Suprapubic skin (tissue), 4 donors: Measurements from ENCODE around the gene CNOT6L. TPM values are rescaled to one million over a fixed set of nuclear protein-coding genes. Genes with fewer than 3 reads are reported as not detected.

Experiments
- DNase-seq, 2 donors: peaks; one replicate each; pipeline ENCODE4 v3.0.0-alpha.2; 2019; ENCODE audit warnings: low spot score in 2 of 2
- H3K27ac ChIP-seq: fragments of 200-600 bp; sonication (generic); one replicate; pipeline ENCODE4 v1.5.1; 2019
- H3K27me3 ChIP-seq: fragments of 200-600 bp; sonication (generic); one replicate; pipeline ENCODE4 v1.5.1; 2019
- H3K36me3 ChIP-seq: fragments of 200-600 bp; sonication (generic); one replicate; pipeline ENCODE4 v1.5.1; 2019
- H3K4me1 ChIP-seq: fragments of 200-600 bp; sonication (generic); one replicate; pipeline ENCODE4 v1.5.1; 2019
- H3K4me3 ChIP-seq: fragments of 200-600 bp; sonication (generic); one replicate; pipeline ENCODE4 v1.5.1; 2019; ENCODE audit warnings: mild to moderate bottlenecking
- H3K9me3 ChIP-seq: fragments of 200-600 bp; sonication (generic); one replicate; pipeline ENCODE4 v1.5.1; 2019
- CTCF ChIP-seq, 2 donors: fragments of 200-600 bp in 1 of 2; fragments of 450-650 bp in 1 of 2; sonication (generic) in 1 of 2; IDR thresholded peaks; one replicate each; pipeline ENCODE4 v1.5.1; 2016 to 2019; ENCODE audit warnings: antibody characterized with exemption in 2 of 2, mild to moderate bottlenecking in 1 of 2, moderate library complexity in 1 of 2
- EP300 ChIP-seq: sonication (generic); formaldehyde crosslinking; IDR thresholded peaks from one replicate; pipeline ENCODE4 v1.6.1; 2017; ENCODE audit warnings: antibody characterized with exemption
- POLR2A ChIP-seq, 2 donors: fragments of 450-650 bp; IDR thresholded peaks; one replicate each; pipeline ENCODE4 v1.6.1; 2017; ENCODE audit warnings: antibody characterized with exemption in 2 of 2, mild to moderate bottlenecking in 2 of 2, moderate library complexity in 2 of 2
- POLR2AphosphoS5 ChIP-seq, 3 donors: sonication (generic); formaldehyde crosslinking; IDR thresholded peaks; one replicate each; pipeline ENCODE4 v1.6.1; 2017; ENCODE audit warnings: antibody characterized with exemption in 3 of 3
- WGBS: methylation state at CpG from one replicate; pipeline ENCODE4 v1.1.5; 2018; 5-methylcytosine and 5-hydroxymethylcytosine counted together
- total RNA-seq, 4 donors: library from RNA; depleted of rRNA; stranded (reverse); fragments of >200 nt; gene quantifications; one replicate each; pipeline ENCODE4 v1.1.0, GENCODE V29; 2016

CNOT6L gene
- total RNA-seq, 4 donors from 2014 or later: 21.3 to 45.8 (median 39.6) TPM

GRCh38 chr4:77710059-77710458 lies 109.1 kb downstream of the CNOT6L start:
- TF ChIP-seq POLR2AphosphoS5 (IDR thresholded peaks at IDR 0.05) (no peak), CTCF (IDR thresholded peaks at IDR 0.05) (no peak), POLR2A (IDR thresholded peaks at IDR 0.05) (no peak), EP300 (no peak)

GRCh38 chr4:77706717-77707116 lies 112.5 kb downstream of the CNOT6L start:
- 58% methylated on average over 4 of the region's 4 CpGs for WGBS
- H3K4me1 ChIP-seq: no peaks in the 10 kb centered on the region
- TF ChIP-seq POLR2A (IDR thresholded peaks at IDR 0.05) (no peak), EP300 (no peak), CTCF (IDR thresholded peaks at IDR 0.05) (no peak), POLR2AphosphoS5 (IDR thresholded peaks at IDR 0.05) (no peak)
- H3K4me3 ChIP-seq: no peak overlapping the region
- DNase-seq: no peak
- no peak overlapping the region for H3K27ac ChIP-seq
- H3K27me3 ChIP-seq: no peaks in the 10 kb centered on the region
- no peaks in the 10 kb centered on the region for H3K9me3 ChIP-seq
- no peaks in the 10 kb centered on the region for H3K36me3 ChIP-seq

More at GRCh38 chr4:77710059-77710458, 109.1 kb downstream of the CNOT6L start:
- 95% methylated on average over 1 of the region's 1 CpG for WGBS
- H3K27me3 ChIP-seq: no peaks in the 10 kb centered on the region
- no peaks in the 10 kb centered on the region for H3K36me3 ChIP-seq
- no peak overlapping the region for H3K27ac ChIP-seq
- H3K4me1 ChIP-seq: no peaks in the 10 kb centered on the region
- no peak overlapping the region for H3K4me3 ChIP-seq
- no peaks in the 10 kb centered on the region for H3K9me3 ChIP-seq
- no peak for DNase-seq

DNA sequence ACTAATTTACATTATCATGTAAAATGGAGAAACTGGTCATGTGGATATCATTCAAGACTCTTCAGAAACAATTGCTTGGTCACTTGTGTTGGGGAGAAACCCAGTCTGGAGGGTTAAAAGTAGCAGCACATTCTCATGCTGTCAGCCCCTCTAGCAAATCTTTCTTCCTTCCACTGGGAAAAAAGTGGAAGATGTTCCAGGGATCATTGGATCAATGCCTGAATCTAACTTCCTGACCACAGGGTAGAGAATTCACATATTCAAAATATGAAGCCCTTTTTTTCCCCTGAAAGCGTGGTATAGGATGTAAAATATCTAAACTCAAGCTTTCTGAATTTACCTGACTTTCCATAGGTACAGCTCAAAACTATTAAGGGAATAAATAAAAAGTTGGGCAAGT lies 115.5 kb downstream of the CNOT6L start:
- DNase-seq: no peak
- no peak overlapping the region for H3K27ac ChIP-seq
- H3K4me3 ChIP-seq: no peak overlapping the region
- TF ChIP-seq POLR2A (IDR thresholded peaks at IDR 0.05): no peak
- no peak for TF ChIP-seq POLR2AphosphoS5 (IDR thresholded peaks at IDR 0.05)
- TF ChIP-seq EP300: no peak
- no peak for TF ChIP-seq CTCF (IDR thresholded peaks at IDR 0.05)
- no peaks in the 10 kb centered on the region for H3K27me3 ChIP-seq
- WGBS: 69% methylated on average over 1 of the region's 1 CpG
- no peaks in the 10 kb centered on the region for H3K36me3 ChIP-seq
- H3K9me3 ChIP-seq: no peaks in the 10 kb centered on the region
- H3K4me1 ChIP-seq: no peaks in the 10 kb centered on the region

GRCh38 chr4:77701121-77701520 lies 118.0 kb downstream of the CNOT6L start:
- WGBS: 78% methylated on average over 2 of the region's 2 CpGs
- H3K4me3 ChIP-seq: no peak overlapping the region

DNA sequence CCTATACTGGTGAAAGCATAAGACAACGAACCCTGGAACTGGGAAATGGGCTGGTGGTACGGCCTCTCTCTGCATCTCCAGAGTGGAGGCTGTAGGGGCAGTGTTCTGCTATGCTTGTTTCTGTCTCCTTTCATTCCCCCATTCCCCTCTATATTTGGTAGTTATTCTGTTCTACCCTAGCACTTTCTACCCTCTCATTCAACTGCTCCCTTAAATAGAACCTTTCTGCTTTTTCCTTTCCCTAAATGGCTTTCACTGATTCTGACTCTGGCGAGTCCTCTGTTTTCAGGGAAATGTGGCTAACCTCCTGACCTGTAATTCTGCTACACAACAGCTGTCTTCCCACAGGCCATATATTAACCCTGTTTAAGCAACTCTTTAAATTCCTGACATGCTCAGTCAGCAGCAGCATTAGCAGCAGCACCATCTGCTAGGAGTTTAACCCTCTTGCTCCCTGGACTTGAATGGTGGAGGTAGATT lies 119.4 kb downstream of the CNOT6L start:
- DNase-seq: no peak
- H3K27ac ChIP-seq: no peak overlapping the region
- H3K36me3 ChIP-seq: no peaks in the 10 kb centered on the region
- no peak overlapping the region for H3K4me3 ChIP-seq
- H3K4me1 ChIP-seq: no peaks in the 10 kb centered on the region
- H3K9me3 ChIP-seq: no peaks in the 10 kb centered on the region
- no peak for TF ChIP-seq EP300
- TF ChIP-seq POLR2AphosphoS5 (IDR thresholded peaks at IDR 0.05): no peak
- no peak for TF ChIP-seq CTCF (IDR thresholded peaks at IDR 0.05)
- no peak for TF ChIP-seq POLR2A (IDR thresholded peaks at IDR 0.05)
- WGBS: 37% methylated on average over 3 of the region's 3 CpGs
- H3K27me3 ChIP-seq: no peaks in the 10 kb centered on the region

More at GRCh38 chr4:77701121-77701520, 118.0 kb downstream of the CNOT6L start:
- Histone ChIP-seq H3K4me1 (no peaks in the 10 kb centered on the region), H3K9me3 (no peaks in the 10 kb centered on the region), H3K27me3 (no peaks in the 10 kb centered on the region), H3K36me3 (no peaks in the 10 kb centered on the region), H3K27ac (no peak overlapping the region)
- no peak for TF ChIP-seq EP300
- no peak for TF ChIP-seq POLR2AphosphoS5 (IDR thresholded peaks at IDR 0.05)
- no peak for TF ChIP-seq CTCF (IDR thresholded peaks at IDR 0.05)
- no peak for TF ChIP-seq POLR2A (IDR thresholded peaks at IDR 0.05)
- DNase-seq: no peak
